Nephron (organoid): Measurements from ENCODE around the gene SMYD5.
A peak's percentile ranks its signal among the peaks of the same experiment; 100 is the strongest.

ENCODE experiments used
- H3K27ac Mint-ChIP-seq, 3 experiments: 2 replicates each; pipeline ENCODE4 v1.8.0; 2020; ENCODE audit warnings: mixed read lengths in 3 of 3, mild to moderate bottlenecking in 2 of 3, moderate library complexity in 1 of 3
- H3K27me3 Mint-ChIP-seq: 2 replicates; pipeline ENCODE4 v1.8.0; 2021; ENCODE audit warnings: low read depth, mild to moderate bottlenecking, moderate library complexity, mixed read lengths
- H3K36me3 Mint-ChIP-seq: 2 replicates; pipeline ENCODE4 v1.8.0; 2020; ENCODE audit warnings: low read depth, mixed read lengths
- H3K4me1 Mint-ChIP-seq: 2 replicates; pipeline ENCODE4 v1.8.0; 2020; ENCODE audit warnings: mixed read lengths
- H3K4me3 Mint-ChIP-seq, 3 experiments: 2 replicates each; pipeline ENCODE4 v1.8.0; 2020; ENCODE audit warnings: mild to moderate bottlenecking in 3 of 3, mixed read lengths in 3 of 3, moderate library complexity in 2 of 3
- H3K9me3 Mint-ChIP-seq: 2 replicates; pipeline ENCODE4 v1.8.0; 2020; ENCODE audit warnings: mixed read lengths
- CTCF ChIP-seq, 3 experiments: fragments of 200-600 bp; sonication (generic); IDR thresholded peaks; one replicate each; pipeline ENCODE4 v1.5.0; 2021; ENCODE audit warnings: antibody characterized with exemption in 3 of 3; ENCODE audit not compliant: unreplicated experiment in 3 of 3

SMYD5 gene

GRCh38 chr2:73205611-73206010 lies 8.4 kb upstream of the SMYD5 start:
- no peaks in the 10 kb centered on the region for H3K4me1 Mint-ChIP-seq
- H3K9me3 Mint-ChIP-seq = peaks cover 10% of the 10 kb centered on the region
- H3K27me3 Mint-ChIP-seq = peaks cover 80% of the 10 kb centered on the region
- H3K4me3 Mint-ChIP-seq = no peak overlapping the region
- H3K36me3 Mint-ChIP-seq = no peaks in the 10 kb centered on the region
- no peak for TF ChIP-seq CTCF (IDR thresholded peaks at IDR 0.05; ENCODE audit: unreplicated experiment in 3 of 3)
- H3K27ac Mint-ChIP-seq = no peak overlapping the region

- Mint-ChIP-seq H3K36me3 (no peaks in the 10 kb centered on the region), H3K4me3 (no peak overlapping the region), H3K9me3 (peaks cover 4% of the 10 kb centered on the region), H3K4me1 (no peaks in the 10 kb centered on the region), H3K27me3 (peaks cover 56% of the 10 kb centered on the region), H3K27ac (no peak overlapping the region)
- no peak for TF ChIP-seq CTCF (IDR thresholded peaks at IDR 0.05; ENCODE audit: unreplicated experiment in 3 of 3)
Measured at GRCh38 chr2:73208258-73208657, 5.8 kb upstream of the SMYD5 start.

- TF ChIP-seq CTCF (IDR thresholded peaks at IDR 0.05; ENCODE audit: unreplicated experiment in 3 of 3) = no peak
- peaks cover 38% of the 10 kb centered on the region for H3K27me3 Mint-ChIP-seq
- peaks cover 12% of the 10 kb centered on the region for H3K4me1 Mint-ChIP-seq
- H3K27ac Mint-ChIP-seq = no peak overlapping the region
- no peaks in the 10 kb centered on the region for H3K36me3 Mint-ChIP-seq
- H3K4me3 Mint-ChIP-seq = no peak overlapping the region
- H3K9me3 Mint-ChIP-seq = no peaks in the 10 kb centered on the region
Measured at GRCh38 chr2:73210019-73210418, 4.0 kb upstream of the SMYD5 start.

GRCh38 chr2:73210696-73211095 lies 3.3 kb upstream of the SMYD5 start:
- Mint-ChIP-seq H3K27me3 (peaks cover 31% of the 10 kb centered on the region), H3K36me3 (no peaks in the 10 kb centered on the region), H3K4me3 (no peak overlapping the region), H3K27ac (no peak overlapping the region), H3K4me1 (peaks cover 19% of the 10 kb centered on the region), H3K9me3 (no peaks in the 10 kb centered on the region)
- no peak for TF ChIP-seq CTCF (IDR thresholded peaks at IDR 0.05; ENCODE audit: unreplicated experiment in 3 of 3)

- peaks cover 20% of the 10 kb centered on the region for H3K4me1 Mint-ChIP-seq
- H3K4me3 Mint-ChIP-seq = no peak overlapping the region
- H3K36me3 Mint-ChIP-seq = no peaks in the 10 kb centered on the region
- TF ChIP-seq CTCF (IDR thresholded peaks at IDR 0.05; ENCODE audit: unreplicated experiment in 3 of 3) = no peak
- peak overlapping the region in 1 of 3 experiments; percentile 68 for H3K27ac Mint-ChIP-seq
- peaks cover 20% of the 10 kb centered on the region for H3K27me3 Mint-ChIP-seq
- no peaks in the 10 kb centered on the region for H3K9me3 Mint-ChIP-seq
Measured at GRCh38 chr2:73212098-73212447, 2.0 kb upstream of the SMYD5 start.

GRCh38 chr2:73212448-73213176 lies 1.4 kb upstream of the SMYD5 start:
- peak; percentile 86 to 90 (median 88) for TF ChIP-seq CTCF (IDR thresholded peaks at IDR 0.05; ENCODE audit: unreplicated experiment in 3 of 3)
- H3K27me3 Mint-ChIP-seq = peaks cover 14% of the 10 kb centered on the region
- peak overlapping the region; percentile 56 to 89 (median 66) for H3K4me3 Mint-ChIP-seq
- no peaks in the 10 kb centered on the region for H3K9me3 Mint-ChIP-seq
- H3K4me1 Mint-ChIP-seq = peaks cover 20% of the 10 kb centered on the region
- no peaks in the 10 kb centered on the region for H3K36me3 Mint-ChIP-seq
- H3K27ac Mint-ChIP-seq = peak overlapping the region in 1 of 3 experiments; percentile 68
